HCT116 (cell line): ENCODE results near the gene MFRP.

Source experiments
- EZH2 ChIP-seq: fragments of 200-600 bp; sonication (generic); IDR thresholded peaks from 2 replicates; pipeline ENCODE4 v1.6.1; 2017; ENCODE audit warnings: antibody characterized with exemption, mixed run types
- JUND ChIP-seq: IDR thresholded peaks from 2 replicates; pipeline ENCODE4 v1.6.1; 2012
- POLR2A ChIP-seq: IDR thresholded peaks from 2 replicates; pipeline ENCODE4 v1.7.0; 2011; ENCODE audit warnings: borderline replicate concordance; ENCODE audit not compliant: insufficient read depth, insufficient read length; ENCODE audit errors: extremely low read depth
- SIN3A ChIP-seq: IDR thresholded peaks from 2 replicates; pipeline ENCODE4 v1.6.1; 2012; ENCODE audit warnings: low read depth
- SRF ChIP-seq: IDR thresholded peaks from 2 replicates; pipeline ENCODE4 v1.6.1; 2012; ENCODE audit warnings: low read depth
- YY1 ChIP-seq: IDR thresholded peaks from 2 replicates; pipeline ENCODE4 v1.6.1; 2011; ENCODE audit warnings: low read length, low read depth, moderate library complexity, mild to moderate bottlenecking; ENCODE audit not compliant: insufficient replicate concordance; ENCODE audit errors: extremely low read depth
- ZNF274 ChIP-seq: fragments of 200-500 bp; sonication (Bioruptor generic); IDR thresholded peaks from 2 replicates; pipeline ENCODE4 v1.6.1; 2014; ENCODE audit warnings: mild to moderate bottlenecking, low read depth, low read length, inconsistent platforms
- TF ChIP-seq, protein P1 (sequence below), 3 experiments: fragments of 200-600 bp in 1 of 3; sonication (generic) in 1 of 3; IDR thresholded peaks in 2 of 3; conservative IDR thresholded peaks in 1 of 3; 2 replicates each; pipeline ENCODE4 v1.5.1; 2012 to 2017; ENCODE audit warnings: low read depth in 2 of 3, low read length in 2 of 3, antibody characterized with exemption in 1 of 3, borderline replicate concordance in 1 of 3, control low read depth in 1 of 3, mild to moderate bottlenecking in 1 of 3, mixed read lengths in 1 of 3, mixed run types in 1 of 3, moderate library complexity in 1 of 3; ENCODE audit not compliant: insufficient read depth in 1 of 3
- TF ChIP-seq, protein P2 (sequence below): IDR thresholded peaks from 2 replicates; pipeline ENCODE4 v1.6.1; 2012
- TF ChIP-seq, protein P3 (sequence below): IDR thresholded peaks from 2 replicates; pipeline ENCODE4 v1.6.1; 2011; ENCODE audit warnings: mild to moderate bottlenecking, low read length, moderate library complexity; ENCODE audit not compliant: insufficient replicate concordance; ENCODE audit errors: extremely low read depth
- TF ChIP-seq, protein P4 (sequence below): IDR thresholded peaks from 2 replicates; pipeline ENCODE4 v1.6.1; 2012
- TF ChIP-seq, protein P5 (sequence below): IDR thresholded peaks from 2 replicates; pipeline ENCODE4 v1.6.1; 2012; ENCODE audit warnings: low read depth

DNA sequence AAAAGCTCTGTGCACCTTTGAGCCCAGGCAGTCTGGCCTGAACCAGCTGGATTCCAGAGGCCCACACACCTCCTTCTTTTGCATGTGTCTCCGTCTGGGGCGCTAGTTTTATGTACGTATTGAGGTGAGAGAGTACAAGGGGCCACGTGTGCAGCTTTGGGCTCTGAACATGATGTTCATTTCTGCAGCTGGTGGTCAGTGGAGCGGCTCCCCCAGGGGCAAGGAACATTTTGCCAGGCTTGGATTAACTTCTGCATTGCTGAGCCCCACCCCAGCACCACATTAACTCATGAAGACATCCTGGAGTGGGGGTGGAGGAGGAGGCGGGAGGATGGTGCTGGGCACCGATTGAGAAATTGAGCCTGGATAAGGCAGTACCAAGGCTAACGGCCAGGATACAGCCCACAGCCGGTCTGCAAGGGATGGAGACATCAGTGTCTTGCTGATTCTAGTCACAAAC is 21.2 kb upstream of the MFRP start:
- TF ChIP-seq SIN3A (no peak), EZH2 (no peak), ZNF274 (no peak), POLR2A (no peak), YY1 (no peak), JUND (no peak), SRF (no peak)
- TF ChIP-seq, protein P1, sequence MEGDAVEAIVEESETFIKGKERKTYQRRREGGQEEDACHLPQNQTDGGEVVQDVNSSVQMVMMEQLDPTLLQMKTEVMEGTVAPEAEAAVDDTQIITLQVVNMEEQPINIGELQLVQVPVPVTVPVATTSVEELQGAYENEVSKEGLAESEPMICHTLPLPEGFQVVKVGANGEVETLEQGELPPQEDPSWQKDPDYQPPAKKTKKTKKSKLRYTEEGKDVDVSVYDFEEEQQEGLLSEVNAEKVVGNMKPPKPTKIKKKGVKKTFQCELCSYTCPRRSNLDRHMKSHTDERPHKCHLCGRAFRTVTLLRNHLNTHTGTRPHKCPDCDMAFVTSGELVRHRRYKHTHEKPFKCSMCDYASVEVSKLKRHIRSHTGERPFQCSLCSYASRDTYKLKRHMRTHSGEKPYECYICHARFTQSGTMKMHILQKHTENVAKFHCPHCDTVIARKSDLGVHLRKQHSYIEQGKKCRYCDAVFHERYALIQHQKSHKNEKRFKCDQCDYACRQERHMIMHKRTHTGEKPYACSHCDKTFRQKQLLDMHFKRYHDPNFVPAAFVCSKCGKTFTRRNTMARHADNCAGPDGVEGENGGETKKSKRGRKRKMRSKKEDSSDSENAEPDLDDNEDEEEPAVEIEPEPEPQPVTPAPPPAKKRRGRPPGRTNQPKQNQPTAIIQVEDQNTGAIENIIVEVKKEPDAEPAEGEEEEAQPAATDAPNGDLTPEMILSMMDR (IDR thresholded peaks at IDR 0.05 in 2 of 3, conservative IDR thresholded peaks at IDR 0.05 in 1 of 3; ENCODE audit: borderline replicate concordance in 1 of 3, insufficient read depth in 1 of 3, low read depth in 2 of 3, low read length in 2 of 3) = no peak
- TF ChIP-seq, protein P2, sequence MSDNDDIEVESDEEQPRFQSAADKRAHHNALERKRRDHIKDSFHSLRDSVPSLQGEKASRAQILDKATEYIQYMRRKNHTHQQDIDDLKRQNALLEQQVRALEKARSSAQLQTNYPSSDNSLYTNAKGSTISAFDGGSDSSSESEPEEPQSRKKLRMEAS = no peak
- TF ChIP-seq, protein P3, sequence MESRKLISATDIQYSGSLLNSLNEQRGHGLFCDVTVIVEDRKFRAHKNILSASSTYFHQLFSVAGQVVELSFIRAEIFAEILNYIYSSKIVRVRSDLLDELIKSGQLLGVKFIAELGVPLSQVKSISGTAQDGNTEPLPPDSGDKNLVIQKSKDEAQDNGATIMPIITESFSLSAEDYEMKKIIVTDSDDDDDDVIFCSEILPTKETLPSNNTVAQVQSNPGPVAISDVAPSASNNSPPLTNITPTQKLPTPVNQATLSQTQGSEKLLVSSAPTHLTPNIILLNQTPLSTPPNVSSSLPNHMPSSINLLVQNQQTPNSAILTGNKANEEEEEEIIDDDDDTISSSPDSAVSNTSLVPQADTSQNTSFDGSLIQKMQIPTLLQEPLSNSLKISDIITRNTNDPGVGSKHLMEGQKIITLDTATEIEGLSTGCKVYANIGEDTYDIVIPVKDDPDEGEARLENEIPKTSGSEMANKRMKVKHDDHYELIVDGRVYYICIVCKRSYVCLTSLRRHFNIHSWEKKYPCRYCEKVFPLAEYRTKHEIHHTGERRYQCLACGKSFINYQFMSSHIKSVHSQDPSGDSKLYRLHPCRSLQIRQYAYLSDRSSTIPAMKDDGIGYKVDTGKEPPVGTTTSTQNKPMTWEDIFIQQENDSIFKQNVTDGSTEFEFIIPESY = no peak
- TF ChIP-seq, protein P4, sequence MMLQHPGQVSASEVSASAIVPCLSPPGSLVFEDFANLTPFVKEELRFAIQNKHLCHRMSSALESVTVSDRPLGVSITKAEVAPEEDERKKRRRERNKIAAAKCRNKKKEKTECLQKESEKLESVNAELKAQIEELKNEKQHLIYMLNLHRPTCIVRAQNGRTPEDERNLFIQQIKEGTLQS = no peak
- TF ChIP-seq, protein P5, sequence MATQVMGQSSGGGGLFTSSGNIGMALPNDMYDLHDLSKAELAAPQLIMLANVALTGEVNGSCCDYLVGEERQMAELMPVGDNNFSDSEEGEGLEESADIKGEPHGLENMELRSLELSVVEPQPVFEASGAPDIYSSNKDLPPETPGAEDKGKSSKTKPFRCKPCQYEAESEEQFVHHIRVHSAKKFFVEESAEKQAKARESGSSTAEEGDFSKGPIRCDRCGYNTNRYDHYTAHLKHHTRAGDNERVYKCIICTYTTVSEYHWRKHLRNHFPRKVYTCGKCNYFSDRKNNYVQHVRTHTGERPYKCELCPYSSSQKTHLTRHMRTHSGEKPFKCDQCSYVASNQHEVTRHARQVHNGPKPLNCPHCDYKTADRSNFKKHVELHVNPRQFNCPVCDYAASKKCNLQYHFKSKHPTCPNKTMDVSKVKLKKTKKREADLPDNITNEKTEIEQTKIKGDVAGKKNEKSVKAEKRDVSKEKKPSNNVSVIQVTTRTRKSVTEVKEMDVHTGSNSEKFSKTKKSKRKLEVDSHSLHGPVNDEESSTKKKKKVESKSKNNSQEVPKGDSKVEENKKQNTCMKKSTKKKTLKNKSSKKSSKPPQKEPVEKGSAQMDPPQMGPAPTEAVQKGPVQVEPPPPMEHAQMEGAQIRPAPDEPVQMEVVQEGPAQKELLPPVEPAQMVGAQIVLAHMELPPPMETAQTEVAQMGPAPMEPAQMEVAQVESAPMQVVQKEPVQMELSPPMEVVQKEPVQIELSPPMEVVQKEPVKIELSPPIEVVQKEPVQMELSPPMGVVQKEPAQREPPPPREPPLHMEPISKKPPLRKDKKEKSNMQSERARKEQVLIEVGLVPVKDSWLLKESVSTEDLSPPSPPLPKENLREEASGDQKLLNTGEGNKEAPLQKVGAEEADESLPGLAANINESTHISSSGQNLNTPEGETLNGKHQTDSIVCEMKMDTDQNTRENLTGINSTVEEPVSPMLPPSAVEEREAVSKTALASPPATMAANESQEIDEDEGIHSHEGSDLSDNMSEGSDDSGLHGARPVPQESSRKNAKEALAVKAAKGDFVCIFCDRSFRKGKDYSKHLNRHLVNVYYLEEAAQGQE = no peak
